Pancreas (tissue), 10 donors: Measurements from ENCODE around the gene TSPAN8. TPM values are rescaled to one million over a fixed set of nuclear protein-coding genes. Genes with fewer than 3 reads are reported as not detected.
"Not testable (repeated sequence)": the region's sequence is repeated elsewhere in the genome, so short reads cannot be mapped to it uniquely, and the experiment has no call there.

Experiments
- ATAC-seq, 4 donors: fragments of 200-7000 bp; cut with Tn5 transposase; one replicate each; pipeline versions ENCODE4 v1.8.0 to v1.9.1; 2020; ENCODE audit warnings: mild to moderate bottlenecking in 4 of 4, moderate library complexity in 4 of 4
- DNase-seq, 6 donors: peaks; one replicate each; pipeline ENCODE4 v3.0.0-alpha.2; 2020
- FAIRE-seq: peaks from 2 replicates; lab custom pipeline; 2012; peaks lifted over from hg19 to GRCh38; lab: Jason Lieb, UNC
- H3K27ac ChIP-seq, 4 donors: fragments of 200-600 bp; sonication (generic); 1 replicate in 3 of 4; 2 replicates in 1 of 4; pipeline versions ENCODE4 v1.5.0 to v1.8.0; 2020
- H3K27me3 ChIP-seq, 4 donors: fragments of 200-600 bp; one replicate each; pipeline ENCODE4 v1.8.0; 2021
- H3K36me3 ChIP-seq, 3 donors: fragments of 200-600 bp; sonication (generic) in 1 of 3; one replicate each; pipeline versions ENCODE4 v1.5.0 to v1.8.0; 2020 to 2021
- H3K4me1 ChIP-seq, 3 donors: fragments of 200-600 bp; one replicate each; pipeline ENCODE4 v1.8.0; 2021
- H3K4me3 ChIP-seq, 4 donors: fragments of 200-600 bp; sonication (generic) in 2 of 4; one replicate each; pipeline versions ENCODE4 v1.5.0 to v1.8.0; 2020 to 2021
- H3K9me3 ChIP-seq, 4 donors: fragments of 200-600 bp; one replicate each; pipeline ENCODE4 v1.8.0; 2021
- CTCF ChIP-seq, 4 donors: fragments of 200-600 bp; sonication (generic) in 3 of 4; IDR thresholded peaks; one replicate each; pipeline versions ENCODE4 v1.5.0 to v1.8.0; 2021; ENCODE audit warnings: antibody characterized with exemption in 4 of 4
- WGBS, 2 donors: extraction: QIAGEN DNeasy Blood & Tissue Kit; methylation state at CpG; one replicate each; pipeline ENCODE4 v1.1.7; 2013; 5-methylcytosine and 5-hydroxymethylcytosine counted together
- intact Hi-C, 3 donors: fragments of 100-400 bp; cut with DNase I; formaldehyde crosslinking; loops; one replicate each; pipeline versions ENCODE4 v1.11.1 to v1.14.2; 2022
- polyA plus RNA-seq, 2 donors: library from polyadenylated mRNA; stranded (reverse); fragments of 200-250 nt; gene quantifications; one replicate each; pipeline ENCODE4 v1.2.3, GENCODE V29; 2013
- total RNA-seq, 6 donors: library from RNA; stranded (reverse); fragmentation: NEBNext Ultra II Directional in 4 of 6; extraction: Animal tissue kit (Norgen Biotek cat#: 25700) in 4 of 6; gene quantifications; one replicate each; pipeline versions ENCODE4 v1.2.1 to v1.2.4, GENCODE V29; 2021 to 2023
- donor health status: healthy with polysubstance abuse.
- donor health status: DM: no; HTN: no; CAD: no; lungs with moderate emphysema.
- donor health status: DM: no; HTN: no; CAD: no.
- donor health status: control.
- donor health status: control.
- donor health status: Bipolar disorder and iron deficiency.
- donor health status: DM: yes; HTN: yes; CAD: no.
- donor health status: DM: no; HTN: no; CAD: no.
- donor health status: DM: no; HTN: no; CAD: no.
- donor health status: DM: yes; HTN: yes; CAD: no.

TSPAN8 gene
- total and polyA plus RNA-seq, 8 donors, result 21.8 to 95.9 (median 32.1) TPM

GRCh38 chr12:71155225-71155624 is 2.6 kb downstream of the TSPAN8 start:
- H3K9me3 ChIP-seq, result peaks cover 0 to 3% (median 0%) of the 10 kb centered on the region in 4 donors
- intact Hi-C loops, result no loop called here
- FAIRE-seq (no peak), ATAC-seq (peak in 3 of 4 donors; percentile 43 to 67 (median 52)), DNase-seq (no peak)
- 18 to 19% methylated on average over 4 of the region's 4 CpGs for WGBS, 2 donors
- peaks cover 0 to 33% (median 19%) of the 10 kb centered on the region in 3 donors for H3K4me1 ChIP-seq
- no peak overlapping the region for H3K4me3 ChIP-seq
- no peaks in the 10 kb centered on the region for H3K36me3 ChIP-seq
- no peak for TF ChIP-seq CTCF (IDR thresholded peaks at IDR 0.05)
- peak overlapping the region in 2 of 4 donors; percentile 9 to 44 for H3K27ac ChIP-seq
- no peaks in the 10 kb centered on the region for H3K27me3 ChIP-seq

DNA sequence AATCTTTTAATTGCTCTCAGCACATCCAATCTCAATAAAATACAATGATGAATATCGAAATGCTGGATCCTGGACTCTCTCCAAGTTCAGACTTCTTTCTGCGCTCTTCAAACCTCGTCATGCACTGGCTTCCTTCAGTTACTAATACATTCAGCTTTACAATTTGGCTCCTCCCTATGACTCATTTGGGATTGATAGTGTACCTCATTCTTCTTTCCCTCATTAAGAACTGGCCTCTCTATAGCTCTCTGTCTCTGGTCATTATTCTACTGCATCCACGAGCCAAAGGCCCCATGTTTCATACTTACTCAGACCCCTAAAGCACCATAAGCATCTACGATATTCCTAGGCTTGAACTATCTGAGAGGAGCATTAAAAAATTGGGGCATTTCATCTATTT is 4.9 kb downstream of the TSPAN8 start:
- DNase-seq (no peak), ATAC-seq (no peak), FAIRE-seq (no peak)
- H3K27ac ChIP-seq, result no peak overlapping the region
- no peak for TF ChIP-seq CTCF (IDR thresholded peaks at IDR 0.05)
- H3K36me3 ChIP-seq, result no peaks in the 10 kb centered on the region
- H3K4me1 ChIP-seq, result peaks cover 0 to 25% (median 0%) of the 10 kb centered on the region in 3 donors
- WGBS, 2 donors, result 92 to 93% methylated on average over 5 of the region's 5 CpGs
- H3K9me3 ChIP-seq, result no peaks in the 10 kb centered on the region
- H3K4me3 ChIP-seq, result no peak overlapping the region
- intact Hi-C loops, result no loop called here
- H3K27me3 ChIP-seq, result no peaks in the 10 kb centered on the region

- H3K36me3 ChIP-seq, ATAC-seq, H3K27me3 ChIP-seq, FAIRE-seq, H3K27ac ChIP-seq, intact Hi-C loops, H3K4me3 ChIP-seq, H3K9me3 ChIP-seq, H3K4me1 ChIP-seq, DNase-seq: not testable (repeated sequence)
- 88 to 93% methylated on average over 5 of the region's 5 CpGs for WGBS, 2 donors
Measured at GRCh38 chr12:71150041-71150440, 7.8 kb downstream of the TSPAN8 start.

GRCh38 chr12:71144682-71145081 is 13.1 kb downstream of the TSPAN8 start:
- no peak for FAIRE-seq
- ATAC-seq, result no peak
- no peak for DNase-seq
- TF ChIP-seq CTCF (IDR thresholded peaks at IDR 0.05), result no peak
- Histone ChIP-seq H3K27me3 (no peaks in the 10 kb centered on the region), H3K4me1 (peaks cover 0 to 7% (median 0%) of the 10 kb centered on the region in 3 donors), H3K36me3 (peaks cover 0 to under 1% (median 0%) of the 10 kb centered on the region in 3 donors), H3K4me3 (no peak overlapping the region), H3K27ac (no peak overlapping the region), H3K9me3 (no peaks in the 10 kb centered on the region)
- WGBS, 2 donors, result 66 to 79% methylated on average over 1 of the region's 1 CpG
- intact Hi-C loops, result no loop called here

GRCh38 chr12:71142956-71143355 is 14.8 kb downstream of the TSPAN8 start:
- no peaks in the 10 kb centered on the region for H3K27me3 ChIP-seq
- FAIRE-seq, result no peak
- no peak overlapping the region for H3K27ac ChIP-seq
- no peaks in the 10 kb centered on the region for H3K9me3 ChIP-seq
- no peak for DNase-seq
- TF ChIP-seq CTCF (IDR thresholded peaks at IDR 0.05), result no peak
- WGBS, 2 donors, result 92 to 98% methylated on average over 5 of the region's 5 CpGs
- H3K4me1 ChIP-seq, result peaks cover 0 to 7% (median 0%) of the 10 kb centered on the region in 3 donors
- H3K36me3 ChIP-seq, result peaks cover 0 to 6% (median 0%) of the 10 kb centered on the region in 3 donors
- intact Hi-C loops, result no loop called here
- no peak for ATAC-seq
- no peak overlapping the region for H3K4me3 ChIP-seq
